MM.1S (cell line): ENCODE measurements around the gene FAAH.

Experiments used
- CTCF ChIP-seq: fragments of 300-600 bp; sonication (generic); IDR thresholded peaks from 2 replicates; pipeline ENCODE4 v1.5.1; 2016; ENCODE audit warnings: antibody characterized with exemption, low read length, mixed read lengths
- EZH2 ChIP-seq: fragments of 300-600 bp; sonication (generic); optimal IDR thresholded peaks from 2 replicates; pipeline ENCODE3; 2017; ENCODE audit warnings: low read depth, mild to moderate bottlenecking, antibody characterized with exemption, low read length, mixed read lengths

GRCh38 chr1:46456411-46456963 lies 62.4 kb downstream of the FAAH start:
- no peak for TF ChIP-seq CTCF
- TF ChIP-seq EZH2: no peak
